Middle frontal gyrus (tissue), 1 donor: ENCODE data around the gene UBE2M.

ENCODE experiments used
- DNase-seq: peaks from one replicate; pipeline ENCODE4 v3.0.0-alpha.2; 2015; ENCODE audit warnings: low spot score; ENCODE audit errors: extremely low spot score

Gene UBE2M

DNA sequence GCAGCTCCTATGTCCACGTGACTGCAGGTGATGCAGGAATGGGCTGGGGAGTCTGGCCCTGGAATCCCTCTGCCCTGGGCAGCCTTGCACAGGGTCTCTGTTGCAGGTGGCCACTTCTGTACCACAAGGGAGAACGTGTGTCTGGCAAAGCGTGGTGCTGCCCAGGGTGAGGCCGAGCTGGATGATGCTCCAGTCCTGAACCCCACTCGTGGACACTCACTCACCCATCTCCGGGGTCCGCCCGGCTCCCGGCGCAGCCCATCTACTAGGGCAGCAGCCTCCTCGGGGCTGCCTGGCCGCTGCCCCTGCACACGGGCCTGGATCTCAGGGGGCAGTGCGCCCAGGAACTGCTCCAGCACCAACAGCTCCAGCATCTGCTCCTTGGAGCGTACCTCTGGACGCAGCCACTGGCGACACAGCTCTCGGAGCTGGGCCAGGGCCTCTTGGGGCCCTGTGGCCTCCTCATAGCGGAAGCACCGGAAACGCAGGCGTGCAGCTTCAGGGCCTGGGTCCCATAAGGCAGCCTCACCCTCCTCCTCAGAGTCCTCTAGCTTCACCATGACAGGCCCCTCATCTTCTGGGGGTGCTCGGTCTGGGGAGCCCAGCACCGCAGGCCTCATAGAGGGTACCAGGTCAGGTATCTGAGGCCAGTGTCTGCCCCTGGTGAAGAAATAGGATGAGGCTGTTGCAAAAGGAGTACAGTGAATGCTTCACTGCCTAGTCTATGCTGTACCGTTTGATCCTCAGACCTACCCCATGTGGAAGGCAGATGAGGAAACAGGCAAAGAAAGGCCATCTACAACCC is 12.6 kb upstream of the UBE2M start:
- DNase-seq, result no peak

DNA sequence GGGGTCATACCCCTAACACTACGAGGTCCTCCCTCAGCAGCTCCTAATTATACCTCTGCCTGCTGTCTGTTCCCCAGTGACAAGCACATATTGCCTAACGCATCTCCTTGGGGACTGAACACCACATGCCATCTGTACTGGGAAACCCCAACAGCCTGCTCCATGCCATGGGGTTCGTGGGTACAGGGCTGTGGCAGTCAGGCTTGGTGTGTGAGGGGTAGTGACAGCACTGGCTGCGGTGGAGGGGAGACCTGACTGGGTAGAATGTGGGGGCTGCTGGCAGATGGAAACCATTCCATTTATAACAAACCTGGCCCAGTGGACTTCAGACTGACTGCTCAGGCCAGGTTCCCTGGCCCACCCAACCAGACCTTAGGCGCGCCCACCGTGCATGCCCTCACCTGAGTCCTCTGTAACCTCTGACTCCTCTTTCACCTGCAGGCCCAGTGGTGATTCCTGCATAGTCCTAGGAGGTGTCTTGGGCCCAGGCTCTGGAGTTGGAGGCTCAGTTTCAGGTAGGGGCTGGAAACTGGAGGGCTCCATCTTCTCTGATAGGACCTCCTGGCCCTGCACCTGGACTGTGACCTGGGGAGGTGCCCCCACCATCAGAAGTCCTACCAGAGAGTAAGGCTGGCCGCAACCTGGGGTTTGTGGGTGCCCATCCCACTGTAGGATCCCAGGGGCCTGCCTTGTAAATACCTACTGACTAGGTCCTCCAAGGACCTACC is 11.7 kb upstream of the UBE2M start:
- no peak for DNase-seq

GRCh38 chr19:58569191-58569942 is 11.0 kb upstream of the UBE2M start:
- DNase-seq, result no peak

DNA sequence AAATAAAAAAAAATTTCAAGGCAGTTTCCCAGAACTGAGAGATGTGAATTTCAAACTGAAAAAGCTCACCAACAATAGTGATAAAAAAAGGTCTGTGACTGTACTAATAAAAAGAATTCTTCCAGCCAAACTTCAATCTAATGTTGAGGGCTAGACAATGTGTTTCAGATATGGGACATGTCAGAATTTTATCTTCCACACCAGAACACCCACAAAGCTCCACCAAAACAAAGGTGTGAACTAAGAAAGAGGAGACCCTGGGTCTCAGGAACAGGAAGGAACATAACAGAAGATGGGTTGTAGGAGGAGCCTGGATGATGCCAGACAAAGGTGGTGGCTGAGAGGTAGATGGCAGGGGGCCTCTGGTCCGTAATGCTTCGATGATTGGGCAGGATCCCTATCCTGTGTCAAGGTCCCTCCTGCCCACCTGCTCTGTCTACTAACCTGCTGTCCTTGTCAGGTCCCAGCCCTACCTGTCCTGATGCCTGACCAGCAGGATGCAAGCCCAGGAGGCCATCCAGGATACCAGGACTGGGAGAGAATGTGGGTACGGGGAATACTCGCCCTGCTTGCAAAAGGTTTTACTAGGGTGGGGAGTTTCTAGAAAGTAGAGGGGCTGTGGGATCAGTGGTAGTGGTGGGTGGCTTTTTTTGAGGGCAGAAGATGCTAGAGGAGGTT is 10.2 kb upstream of the UBE2M start:
- DNase-seq, result no peak

GRCh38 chr19:58566989-58567388 is 8.6 kb upstream of the UBE2M start:
- DNase-seq, result no peak

DNA sequence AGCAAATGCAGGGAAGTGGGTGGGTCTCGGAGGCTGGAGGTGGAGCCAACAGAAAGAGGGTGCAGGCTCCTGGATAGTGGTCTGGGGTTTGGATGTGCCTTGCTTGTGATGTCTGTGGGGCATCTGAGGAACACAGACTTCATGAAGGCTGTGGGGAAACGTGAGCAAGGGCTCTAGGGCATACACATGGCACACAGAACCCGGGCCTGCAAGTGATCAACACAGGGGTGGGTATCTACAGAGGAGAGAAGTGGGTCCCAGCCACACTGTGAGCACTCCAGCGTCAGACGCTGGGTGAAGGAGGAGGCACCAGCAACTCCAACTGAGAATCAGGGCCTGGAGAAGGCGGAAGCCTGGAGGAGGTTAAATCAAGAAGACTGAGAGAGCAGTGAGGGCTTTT is 5.4 kb upstream of the UBE2M start:
- DNase-seq, result no peak

GRCh38 chr19:58563034-58563573 is 4.7 kb upstream of the UBE2M start:
- no peak for DNase-seq

DNA sequence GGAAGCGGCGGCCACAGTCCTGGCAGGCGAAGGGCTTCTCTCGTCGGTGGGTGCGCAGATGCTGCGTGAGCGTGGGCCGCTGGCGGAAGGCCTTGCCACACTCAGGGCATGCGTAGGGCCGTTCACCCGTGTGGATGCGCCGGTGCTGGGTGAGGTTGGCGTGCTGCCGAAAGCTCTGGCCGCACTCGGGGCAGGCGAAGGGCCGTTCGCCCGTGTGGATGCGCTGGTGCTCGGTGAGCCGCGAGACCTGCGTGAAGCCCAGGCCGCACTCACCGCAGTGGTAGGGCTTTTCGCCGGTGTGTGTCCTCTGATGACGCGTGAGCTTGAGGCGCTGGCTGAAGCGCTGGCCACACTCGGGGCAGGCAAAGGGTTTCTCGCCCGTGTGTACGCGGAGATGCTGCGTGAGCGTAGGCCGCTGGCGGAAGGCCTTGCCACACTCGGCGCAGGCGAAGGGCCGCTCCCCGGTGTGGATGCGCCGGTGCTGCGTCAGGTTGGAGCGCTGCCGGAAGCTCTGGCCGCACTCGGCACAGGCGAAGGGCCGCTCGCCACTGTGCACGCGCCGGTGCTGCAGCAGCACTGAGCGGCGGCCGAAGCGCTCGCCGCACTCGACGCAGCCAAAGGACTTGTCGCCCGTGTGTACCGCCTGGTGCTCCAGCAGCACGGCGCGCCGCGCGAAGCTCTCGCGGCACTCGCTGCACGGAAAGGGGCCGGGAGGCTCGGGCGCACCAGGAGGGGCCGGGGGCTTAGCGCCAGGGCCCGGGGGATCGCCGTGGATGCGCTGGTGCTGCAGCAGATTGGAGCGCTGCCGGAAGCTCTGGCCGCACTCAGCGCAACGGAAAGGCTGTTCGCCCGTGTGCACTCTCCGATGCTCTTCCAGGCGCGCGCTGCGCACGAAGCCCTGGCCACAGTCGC is 4.0 kb upstream of the UBE2M start:
- no peak for DNase-seq

DNA sequence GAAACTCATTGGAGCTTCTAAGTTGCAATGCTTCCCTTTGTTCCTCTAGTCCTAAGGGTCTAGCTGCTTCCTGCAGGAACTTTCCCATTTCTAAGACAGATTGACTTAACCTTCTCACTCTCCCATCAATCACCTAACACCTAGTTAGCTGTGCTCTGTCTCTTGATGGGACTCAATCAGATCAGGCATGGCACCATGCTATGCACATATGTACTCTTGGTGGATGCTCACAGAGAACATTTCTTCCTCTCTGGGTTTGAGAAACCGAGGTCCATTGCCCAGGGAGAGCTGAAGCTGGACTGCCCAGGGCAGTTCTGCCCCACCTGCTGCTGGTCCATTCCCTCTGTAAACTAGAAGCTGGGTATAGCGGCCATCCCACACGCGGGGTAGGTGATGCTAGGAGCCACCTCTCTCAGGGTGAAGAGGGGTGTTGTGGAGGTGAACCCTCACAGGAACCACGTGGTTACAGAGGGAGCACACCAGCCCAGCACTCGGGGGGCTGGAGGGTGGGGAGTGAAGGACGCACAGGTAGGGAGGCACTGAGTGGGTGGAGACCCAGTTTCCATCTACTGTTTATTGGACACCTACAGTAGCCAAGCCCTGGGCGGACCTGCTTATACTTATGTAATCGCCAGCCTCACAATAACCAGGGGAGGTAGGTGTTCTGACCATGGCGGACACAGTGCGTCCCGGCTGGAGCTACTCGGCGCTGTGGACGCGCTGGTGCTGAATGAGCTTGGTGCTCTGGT is 3.1 kb upstream of the UBE2M start:
- no peak for DNase-seq

GRCh38 chr19:58560921-58561320 is 2.5 kb upstream of the UBE2M start:
- DNase-seq, result no peak

- DNase-seq, result no peak
These were observed 1.8 kb upstream of the UBE2M start for GRCh38 chr19:58560007-58560887.

DNA sequence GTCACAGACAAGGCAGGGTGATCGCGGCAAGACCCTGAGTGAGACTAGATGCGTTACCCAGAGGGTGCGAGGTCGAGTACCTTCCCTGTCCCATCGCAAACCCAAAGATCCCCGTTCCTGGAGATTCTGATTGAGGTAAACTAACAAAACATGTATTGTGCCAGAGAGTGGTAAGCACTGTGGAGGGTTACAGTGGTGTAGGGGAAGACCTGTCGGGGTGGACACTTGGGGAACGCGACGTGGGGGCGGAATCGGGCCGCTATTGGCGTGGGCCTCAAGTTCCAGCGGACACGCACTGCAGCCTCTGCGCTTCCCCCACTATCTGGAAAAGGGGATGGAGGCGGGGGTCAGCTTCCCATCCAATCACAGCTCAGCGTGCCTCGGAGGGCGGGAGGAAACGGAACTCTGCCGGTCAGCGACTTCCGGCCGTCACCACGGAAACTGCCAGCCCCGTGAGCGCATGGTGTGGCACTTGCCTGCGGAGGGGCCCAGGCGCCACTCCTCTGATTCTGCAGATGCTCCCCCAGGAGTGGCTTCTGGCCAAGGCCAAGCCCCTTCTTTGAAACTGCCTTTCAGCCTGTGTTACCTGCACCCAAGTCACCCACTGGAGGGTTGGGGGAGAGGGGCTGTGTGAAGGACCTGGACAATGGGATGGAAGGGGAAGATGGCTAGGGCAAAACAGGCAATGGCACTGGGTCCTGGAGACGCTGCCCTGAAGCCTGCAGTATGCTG is 1.0 kb upstream of the UBE2M start:
- peak; percentile 84 for DNase-seq

DNA sequence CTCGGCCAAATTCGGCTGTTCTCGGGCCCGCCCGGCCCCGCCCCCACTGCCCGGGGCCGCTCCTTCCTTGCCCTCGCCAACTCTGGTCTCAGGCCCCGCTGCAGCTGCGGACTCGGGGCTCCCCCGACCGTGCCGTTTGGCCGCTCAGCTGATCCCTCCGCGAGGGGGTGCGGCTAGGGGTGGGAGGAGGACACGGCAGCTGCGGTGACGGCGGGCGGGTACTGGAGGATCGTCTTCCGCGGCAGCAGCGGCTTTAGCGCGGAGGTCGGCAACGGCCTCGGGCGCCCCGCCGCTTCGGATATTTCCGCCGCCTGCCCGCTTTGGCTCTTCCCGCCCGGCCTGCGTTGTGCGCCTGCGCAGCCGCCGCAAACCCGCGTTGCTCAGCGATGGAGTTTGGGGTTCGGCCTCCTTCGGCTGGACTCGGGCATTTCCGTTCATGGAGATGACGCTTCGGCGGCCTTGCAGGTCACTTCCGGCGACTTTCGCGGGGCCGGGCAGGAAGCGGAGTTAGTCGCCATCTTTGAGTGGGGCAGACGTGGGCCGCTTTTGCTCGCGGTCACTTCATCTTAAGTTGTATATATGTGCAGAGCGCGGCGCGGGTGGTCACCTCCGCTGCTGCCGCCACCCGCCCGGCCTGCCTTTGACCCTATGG is 338 bp upstream of the UBE2M start:
- peak; percentile 96 for DNase-seq

DNA sequence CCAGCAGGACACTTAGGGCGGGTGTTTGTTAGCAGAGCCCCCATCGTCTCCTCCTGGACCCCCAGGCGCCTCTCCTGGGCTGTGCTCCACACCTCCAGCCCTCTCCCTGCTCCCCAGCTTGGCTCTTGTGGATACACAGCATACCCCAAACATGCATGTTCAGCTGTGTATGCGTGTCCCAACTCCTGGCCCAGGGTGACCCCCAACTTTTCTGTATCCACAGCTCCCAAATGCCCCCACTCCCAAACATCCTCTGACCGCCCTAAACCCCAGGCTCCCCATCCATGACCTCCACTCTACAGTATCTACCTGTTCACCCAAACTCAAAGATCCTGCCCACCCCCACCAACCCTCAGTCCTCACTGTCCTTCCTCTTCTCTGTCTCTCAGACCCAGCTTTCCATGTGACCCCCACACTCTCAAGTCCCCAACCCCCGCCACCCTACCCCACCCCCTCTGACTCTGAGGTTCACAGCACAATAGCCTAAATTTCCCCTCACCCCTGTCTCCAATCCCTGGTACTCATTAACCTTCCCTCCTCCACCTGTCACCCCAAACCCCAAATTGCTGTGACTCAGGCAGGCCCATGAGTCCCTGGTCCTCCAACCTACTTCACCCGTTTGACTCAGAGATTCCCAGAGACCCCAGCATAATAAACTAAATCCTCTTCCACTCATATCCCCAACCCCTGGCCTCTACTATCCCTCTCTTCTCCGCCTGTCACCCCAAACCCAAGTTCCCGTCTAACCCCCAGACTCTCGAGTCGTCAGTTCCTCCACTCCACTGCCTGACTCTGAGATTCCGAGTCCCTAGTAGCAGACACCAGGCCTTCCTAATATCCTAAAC is 968 bp downstream of the UBE2M start:
- no peak for DNase-seq

DNA sequence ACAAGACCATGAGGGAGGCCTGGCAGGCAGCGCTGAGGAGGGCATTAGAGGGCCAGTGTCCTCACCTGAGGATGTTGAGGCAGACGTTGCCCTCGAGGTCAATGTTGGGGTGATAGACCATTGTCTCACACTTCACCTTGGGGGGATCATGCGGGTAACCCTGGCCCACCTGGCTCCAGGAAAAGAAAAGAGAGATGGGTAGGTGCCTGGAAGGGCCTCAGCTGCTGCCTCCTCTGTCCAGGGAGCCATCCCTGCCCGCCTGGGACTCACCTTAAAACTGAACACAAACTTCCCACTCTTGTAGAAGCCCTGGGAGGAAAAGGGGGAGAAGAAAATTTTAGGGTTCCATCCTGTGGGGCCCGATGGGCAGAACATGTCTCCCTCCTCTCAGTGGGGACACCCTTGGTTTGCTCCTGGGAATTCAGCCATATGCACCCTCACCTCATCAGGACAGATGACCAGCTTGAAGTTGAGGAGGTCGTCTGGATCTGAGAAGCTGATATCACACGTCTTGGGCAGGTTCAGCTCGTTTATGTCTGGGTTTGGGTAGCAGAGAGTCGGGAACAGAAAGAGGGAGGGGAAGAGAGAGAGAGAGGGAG is 1.7 kb downstream of the UBE2M start:
- no peak for DNase-seq
